Esophagus squamous epithelium (tissue), 4 donors: Measurements from ENCODE around the gene CWC22.

Source experiments
- CTCF ChIP-seq, 6 experiments: fragments of 450-650 bp in 4 of 6; fragments of 200-600 bp in 2 of 6; sonication (generic) in 2 of 6; IDR thresholded peaks; one replicate each; pipeline ENCODE4 v1.5.1; 2016 to 2019; ENCODE audit warnings: antibody characterized with exemption in 6 of 6, mild to moderate bottlenecking in 4 of 6, moderate library complexity in 4 of 6
- POLR2A ChIP-seq, 4 donors: fragments of 450-650 bp; IDR thresholded peaks; one replicate each; pipeline ENCODE4 v1.6.1; 2017; ENCODE audit warnings: antibody characterized with exemption in 4 of 4, mild to moderate bottlenecking in 4 of 4, moderate library complexity in 3 of 4

DNA sequence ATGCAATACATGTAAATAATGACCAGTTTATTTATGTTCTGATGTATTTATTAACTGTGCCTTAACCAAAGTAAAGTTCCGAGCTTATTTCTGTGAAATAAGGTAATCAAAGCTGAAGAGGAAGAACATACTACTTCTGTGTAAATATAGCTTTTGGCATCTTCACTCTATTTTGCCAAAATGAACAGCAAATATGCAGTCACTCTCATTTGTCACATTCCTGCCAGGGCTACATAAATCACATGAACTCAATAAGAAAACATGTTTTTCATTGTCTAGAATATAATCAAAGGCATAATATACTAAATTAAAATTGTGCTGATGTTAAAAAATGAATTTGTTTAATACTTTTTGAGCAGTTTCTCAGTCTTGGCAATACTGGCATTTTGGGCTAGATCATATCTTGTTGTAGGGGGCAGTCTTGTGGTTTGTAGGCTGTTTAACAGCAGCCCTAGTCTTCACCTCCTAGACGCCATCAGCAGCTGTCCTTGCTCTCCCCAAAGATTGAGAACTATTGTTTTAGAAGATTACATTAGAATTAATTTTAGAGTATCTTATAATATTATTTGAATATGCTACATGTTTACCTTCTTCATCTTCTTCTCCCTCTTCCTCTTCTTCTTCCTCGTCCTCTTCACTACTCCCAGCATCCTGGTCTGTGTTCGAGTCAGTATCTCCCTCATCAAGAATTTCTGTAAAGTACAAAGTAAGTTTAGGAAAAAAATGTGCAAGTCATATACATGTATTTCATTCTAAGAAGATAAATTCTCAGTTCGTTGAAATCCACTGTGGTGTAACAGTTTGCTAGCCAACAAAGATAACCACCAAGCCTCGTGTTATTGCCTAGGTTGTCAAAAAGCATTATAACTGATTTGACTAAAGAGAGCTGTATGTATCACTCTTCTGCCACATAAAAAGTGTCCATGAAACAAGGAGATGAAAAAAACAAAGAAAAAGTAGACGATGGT, 41.5 kb downstream of the CWC22 start:
- TF ChIP-seq CTCF (IDR thresholded peaks at IDR 0.05) (no peak), POLR2A (IDR thresholded peaks at IDR 0.05) (no peak)
